Activated naive CD4-positive, alpha-beta T cell (primary cell): ENCODE results near the gene PAPPA2.

ENCODE experiments used
- DNase-seq, 4 experiments: peaks; one replicate each; lab custom pipeline; 2025; lab: John Stamatoyannopoulos, UW

PAPPA2 gene

DNA sequence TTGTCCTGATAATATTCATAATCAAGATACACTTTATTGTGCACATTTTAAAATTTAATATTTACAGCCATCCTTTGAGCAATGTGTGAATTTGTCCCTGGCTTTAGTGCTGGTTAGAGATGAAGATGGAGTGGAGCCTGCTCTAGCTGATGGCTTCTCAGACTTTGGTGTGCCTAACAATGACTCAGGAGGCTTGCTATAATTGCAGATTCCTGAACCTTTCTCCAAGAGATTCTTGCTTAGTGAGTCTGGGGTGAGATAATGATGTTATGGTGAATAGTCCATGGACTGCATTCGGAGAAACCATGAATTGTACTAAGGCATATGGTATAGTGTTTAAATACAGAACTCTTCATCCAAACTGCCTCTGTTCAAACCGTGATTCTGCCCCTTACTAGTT is 307.1 kb downstream of the PAPPA2 start:
- no peak for DNase-seq

DNA sequence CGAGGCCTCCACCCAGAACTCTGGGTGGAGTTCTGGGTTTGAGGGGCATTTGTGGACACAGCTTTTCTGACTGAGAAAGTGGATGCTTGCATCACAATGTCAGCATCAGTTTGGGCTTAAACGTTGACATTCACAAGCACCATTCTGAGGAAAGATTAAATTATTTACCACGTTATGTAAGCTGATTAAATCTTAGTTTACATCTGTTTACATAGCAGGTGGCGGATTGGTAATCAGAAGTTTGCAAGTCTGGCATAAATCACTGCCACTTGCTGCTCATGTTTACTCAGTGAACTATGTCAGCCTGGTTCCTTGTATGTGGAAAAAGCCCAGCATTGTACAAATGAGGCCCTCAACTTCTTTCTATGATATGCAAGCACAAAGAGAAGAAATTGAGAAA is 310.1 kb downstream of the PAPPA2 start:
- no peak for DNase-seq

DNA sequence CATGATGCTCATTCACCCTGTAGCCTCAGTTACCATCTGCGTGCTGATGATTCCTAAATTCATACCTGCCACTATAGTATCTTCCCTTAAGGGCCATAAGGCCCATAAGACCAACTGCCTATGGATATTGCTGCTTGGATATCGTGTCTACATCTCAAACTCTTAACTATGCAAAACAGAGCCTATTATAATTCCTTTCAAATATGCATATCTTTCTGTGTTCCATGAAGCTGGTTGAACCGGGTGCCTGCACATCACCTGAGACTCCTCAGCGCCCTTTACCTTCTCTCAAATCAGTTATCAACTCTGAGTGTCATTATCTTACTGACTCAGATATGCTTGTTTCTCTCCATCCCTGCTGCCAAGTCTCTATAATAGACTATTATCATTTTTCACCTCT is 311.2 kb downstream of the PAPPA2 start:
- no peak for DNase-seq

DNA sequence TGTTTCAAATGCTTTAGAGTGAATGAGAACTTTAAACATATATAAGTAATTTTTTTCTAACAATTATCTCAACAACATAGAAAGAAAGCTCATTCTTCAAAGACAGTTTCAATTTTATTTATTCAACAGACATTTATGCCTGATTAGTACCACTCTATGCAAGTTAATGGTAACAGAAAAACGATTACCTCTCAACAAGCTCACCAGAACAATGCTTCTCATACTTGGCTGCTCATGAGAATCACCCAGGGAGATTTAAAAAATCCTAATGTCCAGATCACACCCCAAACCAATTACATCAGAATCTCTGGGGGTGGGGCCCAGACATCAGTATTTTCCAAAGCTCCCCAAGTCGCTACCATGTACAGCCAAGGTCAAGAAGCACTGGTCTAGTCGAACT is 312.4 kb downstream of the PAPPA2 start:
- DNase-seq: no peak

DNA sequence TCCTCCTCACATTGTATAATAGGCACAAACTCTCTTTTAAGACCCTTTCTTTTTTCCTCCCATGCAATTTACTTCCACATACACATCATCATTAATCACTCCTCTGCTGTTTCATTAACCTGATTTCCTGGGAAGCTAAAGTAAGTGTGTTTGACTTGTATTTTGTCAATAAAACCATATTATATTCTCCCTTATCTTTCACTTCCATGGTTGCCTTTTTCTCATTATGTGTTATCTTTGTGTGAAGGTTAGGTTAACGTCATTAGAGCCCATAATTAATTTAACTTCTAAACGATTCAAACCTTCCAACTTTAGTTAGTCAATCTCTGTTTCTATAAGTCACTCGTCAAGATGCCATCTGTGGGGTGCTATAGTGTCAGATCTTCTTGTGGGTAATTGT is 313.0 kb downstream of the PAPPA2 start:
- no peak for DNase-seq

DNA sequence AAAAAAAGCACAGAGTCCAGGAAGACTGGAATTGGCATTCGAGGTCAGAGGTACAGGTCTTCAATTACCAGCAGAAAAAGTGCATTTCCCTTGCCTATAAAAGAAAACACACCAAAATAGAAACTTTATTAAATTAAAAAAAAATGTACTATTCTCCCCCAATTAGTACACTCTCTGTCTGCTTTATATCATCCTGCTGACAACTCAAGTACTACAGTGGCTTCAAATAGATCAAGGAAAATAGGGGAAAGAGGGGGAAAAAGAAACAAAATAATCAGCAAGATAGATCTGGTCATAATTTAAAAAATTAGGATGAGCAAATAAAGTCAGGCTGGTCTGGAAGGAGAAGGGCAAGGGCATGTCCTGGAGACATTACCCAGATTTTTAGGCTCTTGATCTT is 315.1 kb downstream of the PAPPA2 start:
- DNase-seq: no peak

DNA sequence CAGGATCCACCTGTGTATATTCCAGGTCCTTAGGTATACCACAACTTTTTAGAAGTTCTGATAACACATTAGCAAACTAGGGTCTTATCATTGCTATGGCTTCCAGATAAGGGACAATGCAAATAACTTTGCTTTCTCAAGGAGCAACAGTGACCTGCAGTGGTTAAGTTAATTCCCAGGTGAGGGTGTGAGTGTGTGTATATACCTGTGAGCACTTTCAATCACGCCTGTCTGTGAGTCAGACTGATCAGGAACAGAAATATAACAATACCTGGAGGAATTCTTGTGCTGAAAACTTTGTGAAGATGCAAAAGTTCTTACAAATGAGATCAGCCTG is 317.0 kb downstream of the PAPPA2 start:
- no peak for DNase-seq

DNA sequence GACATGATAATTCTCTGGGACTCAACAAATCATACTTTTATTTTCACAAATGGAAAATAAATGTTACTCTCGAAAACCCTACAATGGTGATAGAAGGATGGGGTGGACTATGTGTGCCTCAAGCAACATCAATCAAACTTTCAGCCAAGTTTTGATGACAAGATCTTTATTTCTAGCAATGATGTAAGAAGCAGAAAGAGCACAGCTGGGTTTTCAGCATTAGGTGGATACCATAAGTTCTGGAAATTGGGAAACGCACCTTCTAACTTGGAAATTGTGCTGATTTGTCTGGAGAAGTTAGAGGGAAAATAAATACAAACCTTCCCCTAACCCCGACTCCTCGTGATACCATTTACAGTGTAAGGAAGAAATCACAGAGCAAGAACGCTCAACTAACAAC is 320.3 kb downstream of the PAPPA2 start:
- no peak for DNase-seq

DNA sequence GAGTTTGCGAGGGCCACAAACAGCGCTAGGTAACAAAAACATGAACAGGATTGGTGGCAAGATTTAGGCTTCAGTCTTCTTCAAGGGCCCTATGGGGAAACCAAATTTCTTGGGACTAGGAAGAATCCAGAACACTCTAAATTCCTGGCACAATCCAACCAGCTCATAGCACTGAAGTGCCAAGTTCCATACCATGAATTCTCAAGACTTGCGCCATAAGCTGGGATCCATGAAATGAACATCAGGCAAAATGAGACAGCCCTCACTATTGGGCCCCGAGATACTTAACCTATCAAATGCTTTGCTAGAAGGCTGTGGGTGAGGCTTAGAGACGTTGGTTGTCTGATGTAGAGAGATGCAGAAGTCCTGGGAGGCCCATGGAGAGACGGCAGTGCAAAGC is 322.1 kb downstream of the PAPPA2 start:
- DNase-seq: no peak

DNA sequence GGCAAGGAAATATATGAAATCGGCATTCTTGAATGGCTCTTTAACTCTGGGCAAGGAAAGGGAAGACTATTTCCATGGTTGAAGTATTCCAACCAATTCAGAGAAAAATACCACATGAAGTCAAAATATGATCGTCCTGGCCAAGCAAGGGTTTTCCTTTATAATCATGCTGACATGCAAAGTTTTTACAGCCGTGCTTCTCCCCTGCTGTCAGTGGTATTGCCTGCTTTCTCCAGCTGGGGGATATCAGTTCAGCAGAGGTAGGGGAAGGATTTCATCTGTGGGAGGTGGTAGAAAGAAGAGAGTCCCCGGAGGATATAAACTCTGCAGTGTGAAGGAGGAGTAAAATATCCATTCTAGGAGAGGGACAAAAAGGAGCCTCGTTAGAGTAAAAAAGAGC is 322.8 kb downstream of the PAPPA2 start:
- no peak for DNase-seq

DNA sequence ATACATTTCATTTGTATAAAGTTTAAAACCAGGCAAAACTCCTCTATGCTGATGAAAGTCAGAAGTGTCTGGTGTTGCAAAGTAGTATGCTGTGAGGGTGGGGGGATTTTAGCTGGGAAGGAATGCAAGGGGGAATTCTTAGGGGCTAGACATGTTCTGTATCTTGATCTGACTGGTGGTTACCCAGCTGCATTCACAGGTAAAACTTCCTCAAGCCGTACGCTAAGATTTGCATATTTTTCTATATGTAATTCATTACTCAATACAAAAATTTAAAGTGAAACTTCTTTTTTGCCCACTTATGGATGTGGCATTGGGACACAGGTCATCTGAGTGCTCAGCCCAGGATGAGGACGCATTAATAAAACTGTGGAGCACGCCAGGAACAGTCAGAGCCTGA is 323.3 kb downstream of the PAPPA2 start:
- no peak for DNase-seq

DNA sequence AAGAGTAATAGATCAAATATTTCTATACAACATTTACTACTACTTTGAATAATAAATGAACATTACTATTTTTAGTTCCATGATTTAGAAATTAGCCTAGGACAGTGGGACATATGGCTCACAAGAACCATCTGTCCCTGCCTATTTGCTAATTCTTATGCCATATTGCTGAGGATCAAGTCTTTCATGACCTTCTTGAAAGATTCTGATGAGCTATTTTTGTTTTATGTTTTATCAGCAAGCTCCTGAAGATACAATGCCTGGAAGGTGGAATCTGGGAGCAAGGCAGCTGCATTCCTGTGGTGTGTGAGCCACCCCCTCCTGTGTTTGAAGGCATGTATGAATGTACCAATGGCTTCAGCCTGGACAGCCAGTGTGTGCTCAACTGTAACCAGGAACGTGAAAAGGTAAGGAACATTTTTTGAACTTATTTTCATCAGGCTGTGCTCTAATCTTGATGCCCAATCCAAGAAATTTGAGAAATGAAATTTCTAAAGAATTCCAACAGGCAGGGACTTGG is 326.7 kb downstream of the PAPPA2 start:
- no peak for DNase-seq

DNA sequence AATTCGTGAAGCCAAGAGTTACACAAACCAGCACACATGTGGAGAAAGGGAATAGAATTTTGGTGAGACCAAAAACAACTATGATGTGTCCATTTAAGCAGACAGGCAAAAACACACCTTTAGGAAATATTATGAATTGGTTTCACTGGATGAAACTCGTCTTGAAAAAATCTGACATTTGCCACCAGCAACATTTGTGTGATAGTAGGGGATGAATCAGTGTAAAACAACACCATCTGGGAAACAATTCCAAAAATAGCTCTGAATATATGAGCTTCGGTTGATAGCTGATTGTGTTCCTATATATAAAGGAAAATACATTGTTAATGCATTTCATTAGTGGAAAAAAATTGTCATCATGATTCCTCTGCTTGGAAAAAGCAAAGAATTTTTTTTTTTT is 327.8 kb downstream of the PAPPA2 start:
- DNase-seq: no peak

DNA sequence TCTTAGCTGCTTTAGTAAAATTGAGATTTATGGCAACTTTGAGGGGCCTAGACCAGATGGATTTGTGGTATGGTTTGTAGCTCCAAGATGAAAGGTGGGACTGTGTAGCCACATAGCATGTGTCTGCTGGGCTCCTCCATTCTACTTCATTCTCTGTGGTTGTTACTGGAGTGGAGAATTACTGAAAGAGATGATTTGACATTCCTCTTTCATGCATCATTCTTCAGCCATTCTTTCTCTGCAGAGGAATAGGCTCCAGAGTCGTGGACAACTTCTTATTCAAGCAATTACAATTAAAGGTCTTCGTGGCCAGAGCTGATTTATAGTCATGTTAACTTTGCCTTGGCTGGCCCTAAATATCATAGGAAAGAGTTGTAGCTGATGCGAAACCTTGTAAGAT is 328.9 kb downstream of the PAPPA2 start:
- DNase-seq: no peak

DNA sequence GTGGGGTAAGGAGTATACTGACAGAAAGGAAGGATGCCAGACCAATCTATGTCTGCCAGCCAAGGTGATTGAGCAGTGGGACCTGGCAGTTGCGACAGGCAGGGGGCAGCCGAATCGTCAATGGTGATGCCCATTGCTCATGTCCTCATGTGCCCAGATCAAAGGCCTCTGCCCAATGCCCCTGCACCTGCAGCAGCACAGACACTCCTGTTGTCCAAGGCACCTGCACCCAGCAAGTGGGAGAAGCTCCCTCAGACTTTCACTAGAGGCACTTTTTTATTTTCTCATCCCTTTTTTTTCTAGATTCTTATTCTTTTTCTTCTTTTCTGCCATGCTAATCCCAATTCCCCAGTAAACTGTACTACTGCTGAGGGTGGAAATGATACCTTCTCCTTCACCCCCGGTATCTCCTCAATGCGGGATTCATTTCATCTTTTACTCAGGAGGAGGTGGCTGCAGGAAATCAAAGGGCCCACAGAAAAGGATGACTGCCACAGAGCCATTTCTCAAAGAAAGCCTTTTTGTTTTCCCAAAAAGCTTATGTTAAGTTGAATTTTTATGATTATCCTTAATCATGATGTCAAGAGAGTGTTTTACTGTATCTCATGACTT is 332.0 kb downstream of the PAPPA2 start:
- no peak for DNase-seq

DNA sequence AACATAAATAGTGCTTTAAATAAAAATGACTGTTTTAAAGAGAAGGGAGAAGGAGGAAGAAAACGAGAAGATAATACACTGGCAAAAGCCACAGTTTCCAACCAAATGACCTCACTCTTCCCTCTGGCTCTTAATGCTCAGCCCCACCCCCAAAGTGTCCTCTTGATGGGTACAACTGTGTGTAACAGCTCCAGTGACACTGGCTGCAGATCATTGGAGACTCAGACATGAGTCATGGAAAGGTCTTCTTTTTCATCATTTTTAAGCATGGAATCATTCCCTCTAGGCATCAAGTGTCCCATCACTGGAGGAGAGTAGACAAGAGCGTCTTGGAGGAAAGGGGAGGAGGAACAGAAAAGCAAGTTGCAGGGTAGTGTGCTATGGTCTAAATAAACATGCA is 333.0 kb downstream of the PAPPA2 start:
- no peak for DNase-seq

DNA sequence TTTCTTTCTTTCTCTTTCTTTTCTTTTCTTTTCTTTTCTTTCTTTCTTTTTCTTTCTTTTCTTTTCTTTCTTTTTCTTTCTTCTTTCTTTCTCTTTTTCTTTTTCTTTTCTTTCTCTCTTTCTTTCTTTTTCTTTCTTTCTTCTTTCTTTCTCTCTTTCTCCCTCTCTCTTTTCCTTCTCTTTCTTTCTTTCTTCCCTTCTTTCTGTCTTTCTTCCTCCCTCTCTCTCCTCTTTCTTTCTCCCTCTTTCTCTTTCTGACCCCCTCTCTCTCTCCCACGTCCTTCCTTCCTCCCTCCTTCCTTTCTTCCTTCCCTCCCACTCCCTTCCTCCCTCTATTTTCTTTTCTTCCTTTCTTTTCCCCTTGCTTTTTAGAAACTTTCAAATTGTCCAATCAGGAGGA is 333.6 kb downstream of the PAPPA2 start:
- no peak for DNase-seq

DNA sequence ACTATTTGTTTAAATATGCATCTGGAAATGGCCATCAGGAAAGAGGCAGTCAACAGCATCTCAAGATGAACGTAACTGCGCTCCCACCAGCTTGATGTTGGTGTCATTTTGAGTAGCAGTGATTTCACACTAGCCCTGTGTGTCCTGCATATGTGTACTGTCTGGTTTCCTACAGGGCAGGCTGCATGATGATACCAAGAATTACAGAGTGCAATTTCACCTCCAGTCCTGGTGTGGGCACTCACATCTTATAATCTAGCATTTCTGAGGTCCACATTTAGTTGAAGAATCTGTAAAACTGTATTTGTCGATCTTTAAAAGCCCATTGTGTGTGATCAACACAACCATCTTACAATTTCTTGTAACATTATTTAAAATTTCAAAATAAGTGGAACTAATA is 336.4 kb downstream of the PAPPA2 start:
- no peak for DNase-seq

DNA sequence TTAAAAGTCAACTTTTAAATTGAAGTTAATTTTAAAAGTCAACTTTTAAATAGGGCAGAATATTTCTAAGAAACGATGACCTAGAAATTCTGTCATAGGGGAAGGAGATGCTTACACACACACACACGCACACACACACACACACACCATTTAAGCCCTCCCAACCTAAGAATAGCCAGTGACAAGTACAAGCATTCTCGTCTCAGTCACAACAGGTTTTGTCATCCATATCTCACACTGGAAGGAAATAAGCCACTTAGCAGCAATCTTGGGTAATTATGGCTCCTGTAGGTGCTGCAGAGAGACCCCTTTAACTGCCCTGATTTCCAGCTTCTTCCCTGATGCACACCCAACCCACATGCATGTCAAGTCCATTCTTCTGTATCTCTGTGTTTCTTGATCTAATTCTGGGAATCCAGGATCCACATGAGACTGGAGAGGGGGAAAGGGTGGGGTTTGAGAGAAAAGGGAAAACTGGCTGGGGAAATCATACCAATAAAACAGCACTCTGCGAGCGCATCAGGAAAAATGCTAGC is 338.1 kb downstream of the PAPPA2 start:
- DNase-seq: no peak

DNA sequence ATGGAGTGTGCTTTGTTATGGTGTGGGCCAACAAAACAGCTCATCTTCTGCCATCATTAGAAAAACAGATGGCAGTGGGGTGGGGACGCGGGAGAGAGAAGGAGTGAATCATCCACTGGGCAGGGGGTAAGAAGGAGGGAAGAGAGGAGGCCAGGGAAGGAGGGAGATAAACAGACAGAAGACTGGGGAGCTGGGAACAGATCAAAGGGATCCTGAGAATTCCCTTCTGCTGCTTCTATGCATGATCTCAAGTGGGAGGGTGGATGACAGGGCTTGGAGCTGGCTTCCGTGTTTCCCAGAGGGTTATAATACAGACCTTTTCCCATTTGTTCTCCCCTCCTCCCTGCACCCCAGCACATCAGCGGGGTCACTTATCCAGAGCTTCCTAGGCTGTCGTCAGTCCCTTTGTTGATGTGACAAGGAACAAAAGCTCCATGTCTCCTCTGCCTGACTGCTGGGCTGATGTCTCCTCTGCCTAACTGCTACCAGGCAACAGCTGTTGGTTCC is 338.6 kb downstream of the PAPPA2 start:
- DNase-seq: no peak

DNA sequence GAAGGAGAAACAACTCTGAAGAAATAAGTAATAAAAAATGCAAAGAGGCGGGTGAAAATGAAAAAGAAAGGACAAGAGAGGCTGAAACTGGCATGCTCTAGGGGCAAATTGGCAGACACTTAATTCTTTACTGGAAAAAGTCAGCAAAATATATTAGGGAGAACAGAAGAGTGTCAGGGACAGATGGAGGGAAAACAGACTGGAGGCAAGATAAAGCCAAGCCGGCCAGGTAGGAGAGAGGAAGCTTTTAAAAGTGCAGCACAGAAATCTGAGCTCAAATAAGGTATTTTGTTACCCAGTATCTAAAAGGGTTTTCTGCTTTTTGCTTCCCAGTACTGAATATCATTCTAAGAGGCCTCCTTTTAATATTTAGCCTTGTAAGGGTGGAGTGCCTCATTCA is 339.3 kb downstream of the PAPPA2 start:
- no peak for DNase-seq

DNA sequence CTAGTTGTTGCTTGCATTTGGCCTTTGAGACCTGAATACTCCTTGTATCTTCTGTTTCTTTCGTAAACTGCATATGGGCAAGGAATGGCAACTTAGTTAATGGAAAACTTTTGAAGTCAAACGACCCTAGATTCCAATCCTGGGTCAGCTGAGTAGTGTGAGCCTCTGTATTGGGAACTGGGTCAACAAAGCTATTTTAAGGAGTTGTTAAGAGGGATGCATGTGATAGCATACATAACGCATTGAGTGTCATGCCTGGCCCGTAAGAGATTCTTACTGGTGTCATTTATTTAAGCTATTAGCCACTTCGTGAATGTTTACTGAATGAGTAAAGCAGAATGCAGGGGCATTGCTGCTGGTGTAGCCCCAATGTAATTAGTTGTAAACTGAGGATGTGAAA is 340.1 kb downstream of the PAPPA2 start:
- no peak for DNase-seq

DNA sequence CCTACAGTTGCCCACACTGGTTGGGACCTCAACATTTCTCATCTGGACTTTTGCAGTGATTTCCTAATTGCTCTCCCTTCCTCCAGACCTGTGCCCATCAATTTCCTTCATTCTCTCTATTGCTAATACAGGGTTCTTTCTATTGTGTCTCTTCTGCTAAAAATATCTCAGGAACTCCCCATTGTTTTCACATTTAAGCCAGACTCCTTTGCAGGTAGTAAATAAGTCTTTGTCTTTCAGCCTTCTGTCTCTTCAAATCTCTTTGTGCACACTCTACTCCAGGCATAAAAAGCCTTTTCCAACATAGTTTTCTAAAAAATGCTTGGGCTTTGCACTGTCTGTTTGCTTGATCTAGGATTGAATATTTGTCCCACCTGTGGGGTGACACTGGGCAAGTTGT is 340.6 kb downstream of the PAPPA2 start:
- no peak for DNase-seq

DNA sequence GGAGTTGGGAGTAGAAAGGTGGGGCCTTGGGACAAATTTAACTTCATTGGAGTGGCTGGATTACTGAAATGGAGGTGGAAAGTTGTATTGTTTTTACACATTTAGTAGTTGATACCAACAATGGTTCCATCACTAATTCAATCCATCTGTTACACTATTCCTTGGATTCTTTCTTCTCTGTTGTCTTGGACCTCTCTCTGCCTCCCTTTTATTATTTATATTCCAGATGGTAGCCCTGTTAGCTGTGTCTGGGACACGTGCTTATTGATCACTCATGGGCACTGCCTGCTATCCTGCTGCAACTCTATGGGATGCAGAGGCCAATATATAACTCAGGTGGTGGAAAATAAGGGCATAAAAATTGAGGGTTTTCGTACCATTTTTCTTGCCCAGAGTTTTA is 346.3 kb downstream of the PAPPA2 start:
- no peak for DNase-seq
